PFSK-1 (cell line): ENCODE data around the gene IFI30.

Experiments
- POLR2AphosphoS5 ChIP-seq: IDR thresholded peaks from 2 replicates; pipeline ENCODE4 v1.6.1; 2012; ENCODE audit warnings: low read depth, mild to moderate bottlenecking, control low read depth, low read length, moderate library complexity
- REST ChIP-seq, 2 experiments: IDR thresholded peaks; 2 replicates each; pipeline versions ENCODE4 v1.6.1 to v1.8.0; 2011 to 2012; ENCODE audit warnings: low read depth in 2 of 2, low read length in 2 of 2, control low read depth in 1 of 2, inconsistent platforms in 1 of 2, mild to moderate bottlenecking in 1 of 2, moderate library complexity in 1 of 2; ENCODE audit not compliant: insufficient read depth in 1 of 2

GRCh38 chr19:18126097-18126496 lies 47.5 kb upstream of the IFI30 start:
- no peak for TF ChIP-seq POLR2AphosphoS5
- no peak for TF ChIP-seq REST (IDR thresholded peaks at IDR 0.05; ENCODE audit: insufficient read depth in 1 of 2, low read depth in 2 of 2, low read length in 2 of 2)
